K562 (cell line): ENCODE measurements around the gene TM4SF4. TPM values are rescaled to one million over a fixed set of nuclear protein-coding genes. Genes with fewer than 3 reads are reported as not detected.

Source experiments
- ATAC-seq: fragments of 200-7000 bp; cut with Tn5 transposase; 3 replicates; pipeline ENCODE4 v1.9.1; 2020; ENCODE audit warnings: moderate library complexity
- BruUV-seq: library from RNA; stranded (reverse); fragments of 400-500 nt; replicated peaks from 2 replicates; lab custom pipeline; 2021; lab: Mats Ljungman, UMichigan
- CTCF ChIA-PET: fragments of 300-600 bp; formaldehyde crosslinking; extraction: SDS; loops from one replicate; lab custom pipeline; 2021; ENCODE audit warnings: low intra/inter-chr PET ratio; lab: Yijun Ruan, JAX
- POLR2A ChIA-PET: fragments of 300-600, 350-650 bp; sonication (Branson Sonifier 250); formaldehyde crosslinking; extraction: SDS; loops from one replicate; lab custom pipeline; 2021; ENCODE audit warnings: antibody characterized with exemption, inconsistent platforms; lab: Yijun Ruan, JAX
- DNase-seq, 4 experiments: peaks; one replicate each; pipeline versions ENCODE4 v3.0.0 to v3.0.0-alpha.2; 2011 to 2018; ENCODE audit warnings: low spot score in 3 of 4, mixed read lengths in 3 of 4; ENCODE audit errors: extremely low read depth in 1 of 4
- FAIRE-seq: peaks from 2 replicates; lab custom pipeline; 2011; peaks lifted over from hg19 to GRCh38; lab: Jason Lieb, UNC
- H2AFZ ChIP-seq: 2 replicates; pipeline ENCODE4 v1.6.0; 2011; ENCODE audit warnings: low read depth, low read length, control low read depth, inconsistent platforms
- H3K27ac ChIP-seq: fragments of 200-600 bp; 3 replicates; pipeline ENCODE4 v1.8.0; 2011; ENCODE audit warnings: low read depth, mild to moderate bottlenecking, control low read depth, inconsistent platforms, low read length, moderate library complexity, mixed read lengths; ENCODE audit errors: extremely low read depth
- H3K27me3 ChIP-seq, 2 experiments: fragments of 300-600 bp in 1 of 2; 2 replicates in 1 of 2; 3 replicates in 1 of 2; pipeline versions ENCODE4 v1.6.0 to v1.8.0; 2011; ENCODE audit warnings: inconsistent platforms in 2 of 2, low read length in 2 of 2, mild to moderate bottlenecking in 1 of 2, mixed read lengths in 1 of 2, moderate library complexity in 1 of 2; ENCODE audit not compliant: control insufficient read depth in 2 of 2, insufficient read depth in 2 of 2
- H3K36me3 ChIP-seq: fragments of 300-600 bp; 3 replicates; pipeline ENCODE4 v1.8.0; 2011; ENCODE audit warnings: mild to moderate bottlenecking, low read length, inconsistent platforms; ENCODE audit not compliant: control insufficient read depth, insufficient read depth
- H3K4me1 ChIP-seq, 2 experiments: fragments of 200-600 bp in 1 of 2; replicated peaks in 1 of 2; 2 replicates in 1 of 2; 3 replicates in 1 of 2; pipeline versions ENCODE4 v1.5.1 to v1.8.0; 2011; ENCODE audit warnings: inconsistent platforms in 2 of 2, low read length in 2 of 2, mild to moderate bottlenecking in 1 of 2, mixed read lengths in 1 of 2, moderate library complexity in 1 of 2; ENCODE audit not compliant: control insufficient read depth in 2 of 2, insufficient read depth in 2 of 2
- H3K4me2 ChIP-seq: 2 replicates; pipeline ENCODE4 v1.6.1; 2011; ENCODE audit warnings: low read length, control low read depth, inconsistent platforms, mixed read lengths; ENCODE audit not compliant: insufficient read depth
- H3K4me3 ChIP-seq: fragments of 200-600 bp; sonication (generic), shearing (Covaris generic); 2 replicates; pipeline ENCODE4 v1.5.1; 2016; ENCODE audit warnings: control low read depth, inconsistent platforms
- H3K79me2 ChIP-seq: fragments of 200-600 bp; 3 replicates; pipeline ENCODE4 v1.8.0; 2011; ENCODE audit warnings: low read length, inconsistent platforms; ENCODE audit not compliant: control insufficient read depth, insufficient read depth
- H3K9ac ChIP-seq, 2 experiments: 2 replicates each; pipeline versions ENCODE4 v1.6.0 to v1.6.1; 2011; ENCODE audit warnings: low read depth in 2 of 2, low read length in 2 of 2, control low read depth in 1 of 2, inconsistent platforms in 1 of 2, mild to moderate bottlenecking in 1 of 2, mixed read lengths in 1 of 2; ENCODE audit not compliant: insufficient read depth in 1 of 2
- H3K9me1 ChIP-seq: one replicate; pipeline ENCODE4 v1.6.0; 2011; ENCODE audit warnings: inconsistent platforms, mild to moderate bottlenecking, low read length, moderate library complexity; ENCODE audit not compliant: control insufficient read depth, insufficient read depth
- H3K9me3 ChIP-seq: replicated peaks from 2 replicates; pipeline ENCODE4 v1.5.1; 2011; ENCODE audit warnings: low read depth, low read length, inconsistent platforms; ENCODE audit not compliant: control insufficient read depth, insufficient read depth
- H4K20me1 ChIP-seq: replicated peaks from 2 replicates; pipeline ENCODE4 v1.6.1; 2011; ENCODE audit warnings: low read length, inconsistent platforms, mixed read lengths; ENCODE audit not compliant: control insufficient read depth, insufficient read depth
- BRD4 ChIP-seq: fragments of 200-600 bp; sonication (generic); IDR thresholded peaks from 2 replicates; pipeline ENCODE4 v1.6.1; 2017; ENCODE audit warnings: inconsistent platforms
- BRF1 ChIP-seq: IDR thresholded peaks from 3 replicates; pipeline ENCODE4 v1.6.1; 2011; ENCODE audit warnings: borderline replicate concordance, mild to moderate bottlenecking; ENCODE audit not compliant: insufficient read length; ENCODE audit errors: extremely low read depth
- CHD4 ChIP-seq: fragments of 200-600 bp; sonication (generic); IDR thresholded peaks from 3 replicates; pipeline ENCODE4 v1.6.1; 2012; ENCODE audit warnings: low read depth, mild to moderate bottlenecking, mixed read lengths, low read length, inconsistent platforms; ENCODE audit not compliant: insufficient read depth, insufficient replicate concordance, poor library complexity, severe bottlenecking
- CTBP1 ChIP-seq: fragments of 450-650 bp; IDR thresholded peaks from 2 replicates; pipeline ENCODE4 v1.6.1; 2016; ENCODE audit warnings: borderline replicate concordance
- DMBX1 ChIP-seq: fragments of 250-450 bp; sonication (Bioruptor Pico); IDR thresholded peaks from 2 replicates; pipeline ENCODE4 v1.8.0; 2022; ENCODE audit warnings: inconsistent platforms, mild to moderate bottlenecking, moderate library complexity, borderline replicate concordance
- GATAD2A ChIP-seq: fragments of 450-650 bp; IDR thresholded peaks from 2 replicates; pipeline ENCODE4 v1.6.1; 2017
- GTF2A2 ChIP-seq: IDR thresholded peaks from 2 replicates; pipeline ENCODE4 v1.6.1; 2016; ENCODE audit warnings: mild to moderate bottlenecking, missing genetic modification characterization, missing compliant biosample characterization
- HNRNPUL1 ChIP-seq: fragments of 200-400 bp; formaldehyde crosslinking; IDR thresholded peaks from 2 replicates; pipeline ENCODE4 v1.6.1; 2017; ENCODE audit warnings: low read length
- MAFG ChIP-seq: fragments of 450-650 bp; conservative IDR thresholded peaks from 2 replicates; pipeline ENCODE4 v1.6.1; 2016; ENCODE audit warnings: missing genetic modification characterization, missing compliant biosample characterization
- NELFE ChIP-seq: IDR thresholded peaks from 2 replicates; pipeline ENCODE4 v1.6.1; 2011; ENCODE audit warnings: mild to moderate bottlenecking; ENCODE audit not compliant: insufficient read depth, insufficient read length
- PHB2 ChIP-seq: fragments of 450-650 bp; IDR thresholded peaks from 2 replicates; pipeline ENCODE4 v1.6.1; 2017; ENCODE audit warnings: low read depth
- PTBP1 ChIP-seq: fragments of 200-400 bp; formaldehyde crosslinking; IDR thresholded peaks from 2 replicates; pipeline ENCODE4 v1.6.1; 2017; ENCODE audit warnings: low read depth, low read length
- PTRF ChIP-seq: fragments of 450-650 bp; IDR thresholded peaks from 2 replicates; pipeline ENCODE4 v1.6.1; 2016; ENCODE audit warnings: mild to moderate bottlenecking, missing genetic modification characterization, missing compliant biosample characterization
- SNRNP70 ChIP-seq: fragments of 200-400 bp; formaldehyde crosslinking; optimal IDR thresholded peaks from 2 replicates; pipeline ENCODE3; 2017; ENCODE audit warnings: low read depth, low read length
- SRSF9 ChIP-seq: fragments of 200-400 bp; formaldehyde crosslinking; IDR thresholded peaks from 2 replicates; pipeline ENCODE4 v1.6.1; 2017; ENCODE audit warnings: low read depth, low read length, borderline replicate concordance
- XRCC5 ChIP-seq: fragments of 200-400 bp; formaldehyde crosslinking; IDR thresholded peaks from 2 replicates; pipeline ENCODE4 v1.6.1; 2017; ENCODE audit warnings: low read depth, mild to moderate bottlenecking, low read length
- ZBTB49 ChIP-seq: sonication (generic); formaldehyde crosslinking; IDR thresholded peaks from 2 replicates; pipeline ENCODE4 v1.8.0; 2022; ENCODE audit warnings: missing genetic modification reagents, mild to moderate bottlenecking, borderline replicate concordance
- ZBTB8A ChIP-seq: fragments of 450-650 bp; IDR thresholded peaks from 2 replicates; pipeline ENCODE4 v1.6.1; 2018; ENCODE audit warnings: mild to moderate bottlenecking, moderate library complexity; ENCODE audit not compliant: partially characterized antibody
- ZEB2 ChIP-seq: fragments of 450-650 bp; IDR thresholded peaks from 2 replicates; pipeline ENCODE4 v1.6.1; 2016
- ZNF263 ChIP-seq: sonication (generic); formaldehyde crosslinking; IDR thresholded peaks from 2 replicates; pipeline ENCODE4 v1.8.0; 2022; ENCODE audit warnings: mild to moderate bottlenecking, missing genetic modification reagents, borderline replicate concordance
- ZNF655 ChIP-seq: fragments of 250-450 bp; sonication (Bioruptor Pico); IDR thresholded peaks from 2 replicates; pipeline ENCODE4 v1.5.0; 2021
- WGBS: fragments of 100-300 bp; shearing (Covaris generic); methylation state at CpG from one replicate; pipeline ENCODE4 v1.1.6; 2016; ENCODE audit warnings: low coverage, mixed read lengths; ENCODE audit not compliant: insufficient coverage; ENCODE audit errors: missing lambda C conversion rate; 5-methylcytosine and 5-hydroxymethylcytosine counted together
- in situ Hi-C: fragments of 300-500 bp; cut with MboI; formaldehyde crosslinking; loops from 4 replicates; pipeline ENCODE4 v1.15.0; 2018; ENCODE audit warnings: inconsistent platforms, mixed read lengths
- intact Hi-C: fragments of 100-400 bp; cut with micrococcal nuclease; formaldehyde crosslinking; loops from 2 replicates; pipeline ENCODE4 v1.14.2; 2022
- polyA plus RNA-seq, 8 experiments: library from polyadenylated mRNA; depleted of rRNA in 4 of 8; stranded (reverse) in 5 of 8; unstranded in 3 of 8; fragments of >200 nt; fragmentation: Nextera tagmentation in 2 of 8; fragmentation: Illumina TruSeq in 1 of 8; extraction: Ambion mirVana in 2 of 8; extraction: Trizol in 1 of 8; gene quantifications; 2 replicates each; pipeline versions ENCODE4 v1.2.1 to v1.2.3, GENCODE V29; 2011 to 2014; ENCODE audit warnings: inconsistent platforms in 1 of 8, missing spikeins in 1 of 8
- total RNA-seq, 7 experiments: library from RNA; depleted of rRNA in 6 of 7; stranded (reverse); fragments of >200 nt in 6 of 7; fragmentation: Illumina TruSeq in 2 of 7; extraction: Trizol in 2 of 7; gene quantifications; 2 replicates each; pipeline versions ENCODE4 v1.2.1 to v1.2.3, GENCODE V29; 2011 to 2021; ENCODE audit warnings: low replicate concordance in 1 of 7

The TM4SF4 gene
- total and polyA plus RNA-seq, 9 of the 15 experiments (the other 6 are each of a cell fraction or from before 2014, with no cell fraction given) = 0.31 TPM; not detected in 8

GRCh38 chr3:149536429-149536828, 61.9 kb downstream of the TM4SF4 start (continued):
- TF ChIP-seq ZBTB49 (CRISPR knock-in tag) = no peak
- no peak for TF ChIP-seq ZBTB8A
- TF ChIP-seq NELFE = no peak
- peak; percentile 76 for TF ChIP-seq MAFG (tag)
- TF ChIP-seq XRCC5 = no peak
- TF ChIP-seq DMBX1 (CRISPR knock-in tag) = no peak
- no peak for TF ChIP-seq BRF1

GRCh38 chr3:149538371-149538770, 63.9 kb downstream of the TM4SF4 start:
- no peak overlapping the region for H3K4me3 ChIP-seq
- H3K9me1 ChIP-seq = no peaks in the 10 kb centered on the region
- H3K36me3 ChIP-seq = no peaks in the 10 kb centered on the region
- WGBS = 27% methylated on average over 1 of the region's 1 CpG
- in situ Hi-C loops (no loop called here), intact Hi-C loops (no loop called here)
- no peaks in the 10 kb centered on the region for H3K9me3 ChIP-seq
- H3K27ac ChIP-seq = no peak overlapping the region
- H3K9ac ChIP-seq = no peak overlapping the region
- POLR2A ChIA-PET = no interaction called here
- no peak for TF ChIP-seq GTF2A2 (tag)
- TF ChIP-seq BRD4 = no peak
- no peak for TF ChIP-seq SNRNP70
- TF ChIP-seq ZEB2 = no peak
- no peak for TF ChIP-seq PHB2
- TF ChIP-seq PTBP1 = no peak
- TF ChIP-seq SRSF9 = no peak
- TF ChIP-seq ZNF263 (CRISPR knock-in tag) = no peak
- no peak for TF ChIP-seq PTRF (tag)
- TF ChIP-seq ZNF655 = no peak
- no peak for TF ChIP-seq CTBP1
- TF ChIP-seq HNRNPUL1 = no peak
- no peak for TF ChIP-seq CHD4
- TF ChIP-seq GATAD2A = no peak
- peaks cover 0 to 4% of the 10 kb centered on the region in 2 experiments; a peak in 2 of 5 replicates for H3K4me1 ChIP-seq
- ATAC-seq (no peak), DNase-seq (no peak), FAIRE-seq (no peak)
- peaks cover 10 to 15% of the 10 kb centered on the region in 2 experiments; a peak in 3 of 5 replicates for H3K27me3 ChIP-seq
- BruUV-seq = no TSS peak
- H3K4me2 ChIP-seq = no peak overlapping the region
- H3K79me2 ChIP-seq = no peaks in the 10 kb centered on the region
- H2AFZ ChIP-seq = no peak overlapping the region
- no peaks in the 10 kb centered on the region for H4K20me1 ChIP-seq
- CTCF ChIA-PET = no interaction called here
